Measurements from ENCODE around the gene SLC43A2.

GRCh38 chr17:1634841-1635650 lies 6.4 kb upstream of the SLC43A2 start:
- TF ChIP-seq CTCF (IDR thresholded peaks at IDR 0.05) (no peak), POLR2A (IDR thresholded peaks at IDR 0.05) (no peak)

Data from right lobe of liver (tissue), 4 donors.